MM.1S (cell line): ENCODE measurements around the gene SLC9A3.
"Not testable (repeated sequence)": the region's sequence is repeated elsewhere in the genome, so short reads cannot be mapped to it uniquely, and the experiment has no call there.

ENCODE experiments used
- CTCF ChIP-seq: fragments of 300-600 bp; sonication (generic); IDR thresholded peaks from 2 replicates; pipeline ENCODE4 v1.5.1; 2016; ENCODE audit warnings: antibody characterized with exemption, low read length, mixed read lengths
- EZH2 ChIP-seq: fragments of 300-600 bp; sonication (generic); optimal IDR thresholded peaks from 2 replicates; pipeline ENCODE3; 2017; ENCODE audit warnings: low read depth, mild to moderate bottlenecking, antibody characterized with exemption, low read length, mixed read lengths
- EZH2phosphoT487 ChIP-seq: fragments of 300-600 bp; sonication (generic); IDR thresholded peaks from 2 replicates; pipeline ENCODE4 v1.6.1; 2018; ENCODE audit warnings: antibody characterized with exemption, low read length

GRCh38 chr5:486597-486996, 37.7 kb downstream of the SLC9A3 start:
- TF ChIP-seq CTCF, EZH2, EZH2phosphoT487: not testable (repeated sequence)
